ENCODE results near the gene SHTN1. TPM values are rescaled to one million over a fixed set of nuclear protein-coding genes. Genes with fewer than 3 reads are reported as not detected.

Gene SHTN1
- total and polyA plus RNA-seq, 2 experiments from 2014 or later = 0.86 to 3.5 TPM

GRCh38 chr10:116852246-116852645 is 152.7 kb downstream of the SHTN1 start:
- Histone ChIP-seq H3K4me1 (ENCODE audit: insufficient read depth) (no peaks in the 10 kb centered on the region), H3K4me3 (no peak overlapping the region), H2AFZ (no peak overlapping the region), H3K36me3 (ENCODE audit: low read depth) (no peaks in the 10 kb centered on the region), H3K4me2 (ENCODE audit: unreplicated experiment) (no peak overlapping the region), H3K27me3 (replicated peaks; ENCODE audit: insufficient read depth) (no peaks in the 10 kb centered on the region), H3K27ac (no peak overlapping the region), H3K9me2 (ENCODE audit: insufficient read depth) (no peaks in the 10 kb centered on the region), H3K9me3 (ENCODE audit: low read depth) (no peaks in the 10 kb centered on the region), H3F3A (ENCODE audit: insufficient read depth) (no peaks in the 10 kb centered on the region), H3K9ac (no peak overlapping the region), H3K79me2 (ENCODE audit: insufficient read depth) (no peaks in the 10 kb centered on the region), H4K20me1 (ENCODE audit: insufficient read depth) (no peaks in the 10 kb centered on the region)
- in situ Hi-C loops (cut with MboI) = no loop called here
- no peak for DNase-seq
- 83 to 88% methylated on average over 1 of the region's 1 CpG for WGBS, 2 experiments (ENCODE audit: low coverage in 1 of 2, low lambda C conversion rate in 2 of 2, missing lambda C conversion rate in 2 of 2)
- TF ChIP-seq EZH2 (IDR thresholded peaks at IDR 0.05; ENCODE audit: insufficient read depth, poor library complexity, severe bottlenecking) = no peak
- TF ChIP-seq EZH2phosphoT487 (IDR thresholded peaks at IDR 0.05; ENCODE audit: insufficient read depth, low read depth) = no peak

DNA sequence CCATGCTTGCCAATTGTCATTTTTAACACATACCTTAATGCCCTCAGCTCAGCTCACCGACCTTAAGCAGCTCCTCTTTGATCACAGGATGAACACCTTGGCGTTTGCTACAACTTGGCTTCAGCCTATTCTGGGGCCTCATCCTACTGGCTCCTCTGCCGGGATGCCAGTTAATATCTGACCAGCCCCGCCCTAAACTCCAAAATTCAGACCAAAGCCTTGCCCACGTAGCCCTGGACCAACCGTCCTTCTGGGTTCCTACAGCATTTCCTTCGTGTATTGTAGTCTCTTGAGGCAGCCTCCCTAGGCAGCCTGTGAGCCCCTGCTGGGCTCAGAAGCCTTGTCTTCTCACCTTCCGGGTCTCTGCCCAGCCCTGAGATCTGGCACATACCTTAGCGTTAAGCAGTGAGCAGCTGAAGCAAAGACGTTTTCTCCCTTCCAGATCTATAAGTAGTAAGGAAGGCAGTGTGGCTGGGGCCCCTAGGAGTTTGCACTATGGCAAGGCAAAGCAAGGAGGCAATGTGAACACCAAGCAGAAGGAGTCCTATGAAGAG is 154.9 kb downstream of the SHTN1 start:
- H3K4me2 ChIP-seq (ENCODE audit: unreplicated experiment) = peak overlapping the region; percentile 89
- no peaks in the 10 kb centered on the region for H3K9me2 ChIP-seq (ENCODE audit: insufficient read depth)
- no peak for DNase-seq
- TF ChIP-seq EZH2 (IDR thresholded peaks at IDR 0.05; ENCODE audit: insufficient read depth, poor library complexity, severe bottlenecking) = no peak
- TF ChIP-seq EZH2phosphoT487 (IDR thresholded peaks at IDR 0.05; ENCODE audit: insufficient read depth, low read depth) = no peak
- H2AFZ ChIP-seq = peak overlapping the region; percentile 93
- no peaks in the 10 kb centered on the region for H3K36me3 ChIP-seq (ENCODE audit: low read depth)
- no peak overlapping the region for H3K27ac ChIP-seq
- H3K79me2 ChIP-seq (ENCODE audit: insufficient read depth) = no peaks in the 10 kb centered on the region
- 27 to 30% methylated on average over 10 of the region's 10 CpGs for WGBS, 2 experiments (ENCODE audit: low coverage in 1 of 2, low lambda C conversion rate in 2 of 2, missing lambda C conversion rate in 2 of 2)
- H3F3A ChIP-seq (ENCODE audit: insufficient read depth) = no peaks in the 10 kb centered on the region; the same call in 1 of the 2 replicates
- H3K9ac ChIP-seq = peak overlapping the region; percentile 84
- H3K9me3 ChIP-seq (ENCODE audit: low read depth) = no peaks in the 10 kb centered on the region
- H3K4me1 ChIP-seq (ENCODE audit: insufficient read depth) = no peaks in the 10 kb centered on the region
- no peaks in the 10 kb centered on the region for H4K20me1 ChIP-seq (ENCODE audit: insufficient read depth)
- in situ Hi-C loops (cut with MboI) = no loop called here
- H3K27me3 ChIP-seq (replicated peaks; ENCODE audit: insufficient read depth) = no peaks in the 10 kb centered on the region
- H3K4me3 ChIP-seq = peak overlapping the region; percentile 83

DNA sequence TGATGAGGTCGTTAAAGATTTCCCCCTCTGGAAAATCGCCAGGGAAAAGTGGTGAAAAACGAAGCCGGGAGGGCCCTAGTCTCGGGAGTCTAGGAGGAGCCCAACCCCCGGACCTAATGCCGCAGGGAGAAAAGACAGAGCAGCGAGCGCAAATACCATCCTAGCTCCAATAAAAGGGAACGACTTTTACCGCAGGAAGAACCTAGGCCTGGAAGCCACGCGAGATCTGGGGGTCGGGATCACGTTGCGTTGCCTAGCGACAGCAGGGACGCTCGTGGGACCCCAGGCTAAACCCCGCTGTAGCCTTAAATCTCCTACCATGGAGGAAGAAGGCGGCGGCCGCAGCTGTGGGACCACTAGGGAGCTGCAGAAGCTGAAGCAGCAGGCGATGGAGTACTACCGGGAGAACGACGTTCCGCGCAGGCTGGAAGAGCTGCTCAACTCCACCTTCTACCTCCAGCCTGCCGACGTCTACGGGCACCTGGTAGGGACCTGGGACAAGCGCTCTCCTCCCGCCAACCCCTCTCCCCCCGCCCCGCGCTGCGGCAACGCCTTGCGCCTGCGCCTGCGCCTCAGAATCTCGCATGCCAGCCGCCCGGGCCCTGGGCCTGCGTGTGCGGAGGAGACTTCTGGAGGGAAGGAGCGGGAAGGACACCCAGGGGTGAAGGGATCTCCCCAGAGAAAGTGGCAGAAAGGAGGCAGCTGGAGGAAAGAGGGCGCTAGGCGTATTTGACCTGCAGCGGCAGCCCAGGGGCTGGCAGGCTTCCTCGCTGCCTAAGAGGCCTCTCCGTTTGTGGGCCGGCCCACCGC is 155.5 kb downstream of the SHTN1 start, which contains the start of gene ENO4:
Gene ENO4 (plus strand): TSS at position 252 of the 810 bp plus-strand sequence. CDS start 68 bp downstream, at position 320.
- no peak for TF ChIP-seq EZH2phosphoT487 (IDR thresholded peaks at IDR 0.05; ENCODE audit: insufficient read depth, low read depth)
- TF ChIP-seq EZH2 (IDR thresholded peaks at IDR 0.05; ENCODE audit: insufficient read depth, poor library complexity, severe bottlenecking) = no peak
- 2% methylated on average over 51 to 52 of the region's 55 CpGs for WGBS, 2 experiments (ENCODE audit: low coverage in 1 of 2, low lambda C conversion rate in 2 of 2, missing lambda C conversion rate in 2 of 2)
- Histone ChIP-seq H3K4me1 (ENCODE audit: insufficient read depth) (no peaks in the 10 kb centered on the region), H3K4me2 (ENCODE audit: unreplicated experiment) (peak within 1 kb of the TSS; percentile 89), H3K27ac (no peak within 1 kb of the TSS), H3F3A (ENCODE audit: insufficient read depth) (no peaks in the 10 kb centered on the region; the same call in 1 of the 2 replicates), H3K9me2 (ENCODE audit: insufficient read depth) (no peaks in the 10 kb centered on the region), H3K36me3 (ENCODE audit: low read depth) (no peaks in the 10 kb centered on the region), H3K4me3 (peak within 1 kb of the TSS; percentile 83), H3K79me2 (ENCODE audit: insufficient read depth) (no peaks in the 10 kb centered on the region), H3K9me3 (ENCODE audit: low read depth) (no peaks in the 10 kb centered on the region), H3K9ac (peak within 1 kb of the TSS; percentile 84), H2AFZ (peak within 1 kb of the TSS; percentile 93), H3K27me3 (replicated peaks; ENCODE audit: insufficient read depth) (no peaks in the 10 kb centered on the region), H4K20me1 (ENCODE audit: insufficient read depth) (no peaks in the 10 kb centered on the region)
- DNase-seq = peak; percentile 90
- in situ Hi-C loops (cut with MboI) = no loop called here

DNA sequence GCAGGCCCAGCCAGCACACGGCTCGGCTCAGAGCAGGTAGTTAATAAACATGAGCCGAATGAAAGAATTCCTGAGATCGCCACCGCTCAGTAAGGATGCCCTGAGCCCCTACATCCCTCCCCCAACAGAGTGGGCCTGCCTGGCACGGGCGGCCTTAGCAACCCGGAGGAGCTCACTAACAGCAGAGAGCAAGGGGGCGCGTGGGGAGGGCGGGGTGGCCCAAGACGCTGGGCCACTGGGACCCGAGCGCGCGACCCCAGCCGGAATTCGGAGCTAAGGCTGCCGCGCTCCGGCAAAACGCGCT is 156.1 kb downstream of the SHTN1 start:
- Histone ChIP-seq H3K9me2 (ENCODE audit: insufficient read depth) (no peaks in the 10 kb centered on the region), H3K4me1 (ENCODE audit: insufficient read depth) (no peaks in the 10 kb centered on the region), H3K27ac (no peak overlapping the region), H2AFZ (peak overlapping the region; percentile 93), H3K4me3 (peak overlapping the region; percentile 83), H4K20me1 (ENCODE audit: insufficient read depth) (no peaks in the 10 kb centered on the region), H3K36me3 (ENCODE audit: low read depth) (no peaks in the 10 kb centered on the region), H3K27me3 (replicated peaks; ENCODE audit: insufficient read depth) (no peaks in the 10 kb centered on the region), H3K9ac (peak overlapping the region; percentile 84), H3K79me2 (ENCODE audit: insufficient read depth) (no peaks in the 10 kb centered on the region), H3F3A (ENCODE audit: insufficient read depth) (no peaks in the 10 kb centered on the region; the same call in 1 of the 2 replicates), H3K9me3 (ENCODE audit: low read depth) (no peaks in the 10 kb centered on the region), H3K4me2 (ENCODE audit: unreplicated experiment) (peak overlapping the region; percentile 89)
- no peak for DNase-seq
- in situ Hi-C loops (cut with MboI) = no loop called here
- WGBS, 2 experiments (ENCODE audit: low coverage in 1 of 2, low lambda C conversion rate in 2 of 2, missing lambda C conversion rate in 2 of 2) = 1 to 3% methylated on average over 18 to 23 of the region's 23 CpGs
- TF ChIP-seq EZH2phosphoT487 (IDR thresholded peaks at IDR 0.05; ENCODE audit: insufficient read depth, low read depth) (no peak), EZH2 (IDR thresholded peaks at IDR 0.05; ENCODE audit: insufficient read depth, poor library complexity, severe bottlenecking) (no peak)

Measured in GM23248 (cell line).